Sigmoid colon (tissue), 7 donors: Measurements from ENCODE around the gene CATSPER1. TPM values are rescaled to one million over a fixed set of nuclear protein-coding genes. Genes with fewer than 3 reads are reported as not detected.
"Not testable (repeated sequence)": the region's sequence is repeated elsewhere in the genome, so short reads cannot be mapped to it uniquely, and the experiment has no call there.

ENCODE experiments used
- DNase-seq: peaks from one replicate; pipeline ENCODE4 v3.0.0-alpha.2; 2019
- H3K27ac ChIP-seq, 4 donors: fragments of 200-600 bp; sonication (generic); one replicate each; pipeline ENCODE4 v1.5.1; 2016 to 2019; ENCODE audit warnings: mild to moderate bottlenecking in 1 of 4
- H3K27me3 ChIP-seq, 3 donors: fragments of 200-600 bp; sonication (generic); one replicate each; pipeline ENCODE4 v1.5.1; 2019; ENCODE audit warnings: mild to moderate bottlenecking in 1 of 3
- H3K36me3 ChIP-seq, 4 donors: fragments of 200-600 bp; sonication (generic); one replicate each; pipeline ENCODE4 v1.5.1; 2016 to 2019
- H3K4me1 ChIP-seq, 4 donors: fragments of 200-600 bp; sonication (generic); one replicate each; pipeline ENCODE4 v1.5.1; 2017 to 2019
- H3K4me3 ChIP-seq, 4 donors: fragments of 200-600 bp; sonication (generic); one replicate each; pipeline ENCODE4 v1.5.1; 2017 to 2019; ENCODE audit warnings: mild to moderate bottlenecking in 2 of 4, moderate library complexity in 1 of 4
- H3K9me3 ChIP-seq, 4 donors: fragments of 200-600 bp in 3 of 4; sonication (generic) in 3 of 4; one replicate each; pipeline versions ENCODE4 v1.5.1 to v1.6.1; 2013 to 2019
- EP300 ChIP-seq, 4 donors: sonication (generic); formaldehyde crosslinking; IDR thresholded peaks; one replicate each; pipeline ENCODE4 v1.6.1; 2017; ENCODE audit warnings: antibody characterized with exemption in 4 of 4
- POLR2A ChIP-seq, 2 donors: fragments of 450-650 bp; IDR thresholded peaks; one replicate each; pipeline ENCODE4 v1.6.1; 2016; ENCODE audit warnings: antibody characterized with exemption in 2 of 2, mild to moderate bottlenecking in 2 of 2, moderate library complexity in 2 of 2
- POLR2AphosphoS5 ChIP-seq, 4 donors: sonication (generic); formaldehyde crosslinking; IDR thresholded peaks; one replicate each; pipeline ENCODE4 v1.6.1; 2017; ENCODE audit warnings: antibody characterized with exemption in 4 of 4
- WGBS, 2 donors: extraction: QIAGEN DNeasy Blood & Tissue Kit; methylation state at CpG; one replicate each; pipeline ENCODE4 v1.1.7; 2013; 5-methylcytosine and 5-hydroxymethylcytosine counted together
- intact Hi-C: fragments of 100-400 bp; cut with DNase I; formaldehyde crosslinking; loops from one replicate; pipeline ENCODE4 v1.15.1; 2023
- polyA plus RNA-seq, 3 donors: library from polyadenylated mRNA; stranded (reverse); fragments of 200-250 nt; gene quantifications; one replicate each; pipeline ENCODE4 v1.2.3, GENCODE V29; 2013
- total RNA-seq, 4 donors: library from RNA; depleted of rRNA; stranded (reverse); fragments of >200 nt; gene quantifications; one replicate each; pipeline ENCODE4 v1.1.0, GENCODE V29; 2016
- TF ChIP-seq, protein P1 (sequence below), 4 experiments: fragments of 450-650 bp in 3 of 4; fragments of 200-600 bp in 1 of 4; IDR thresholded peaks; one replicate each; pipeline ENCODE4 v1.5.1; 2016 to 2019; ENCODE audit warnings: antibody characterized with exemption in 4 of 4, mild to moderate bottlenecking in 3 of 4, moderate library complexity in 2 of 4
- donor health status: healthy with polysubstance abuse.
- donor health status: Bipolar disorder and iron deficiency.
- donor health status: healthy.

CATSPER1 gene
- total and polyA plus RNA-seq, 7 donors, result 0.06 TPM; not detected in 6

DNA sequence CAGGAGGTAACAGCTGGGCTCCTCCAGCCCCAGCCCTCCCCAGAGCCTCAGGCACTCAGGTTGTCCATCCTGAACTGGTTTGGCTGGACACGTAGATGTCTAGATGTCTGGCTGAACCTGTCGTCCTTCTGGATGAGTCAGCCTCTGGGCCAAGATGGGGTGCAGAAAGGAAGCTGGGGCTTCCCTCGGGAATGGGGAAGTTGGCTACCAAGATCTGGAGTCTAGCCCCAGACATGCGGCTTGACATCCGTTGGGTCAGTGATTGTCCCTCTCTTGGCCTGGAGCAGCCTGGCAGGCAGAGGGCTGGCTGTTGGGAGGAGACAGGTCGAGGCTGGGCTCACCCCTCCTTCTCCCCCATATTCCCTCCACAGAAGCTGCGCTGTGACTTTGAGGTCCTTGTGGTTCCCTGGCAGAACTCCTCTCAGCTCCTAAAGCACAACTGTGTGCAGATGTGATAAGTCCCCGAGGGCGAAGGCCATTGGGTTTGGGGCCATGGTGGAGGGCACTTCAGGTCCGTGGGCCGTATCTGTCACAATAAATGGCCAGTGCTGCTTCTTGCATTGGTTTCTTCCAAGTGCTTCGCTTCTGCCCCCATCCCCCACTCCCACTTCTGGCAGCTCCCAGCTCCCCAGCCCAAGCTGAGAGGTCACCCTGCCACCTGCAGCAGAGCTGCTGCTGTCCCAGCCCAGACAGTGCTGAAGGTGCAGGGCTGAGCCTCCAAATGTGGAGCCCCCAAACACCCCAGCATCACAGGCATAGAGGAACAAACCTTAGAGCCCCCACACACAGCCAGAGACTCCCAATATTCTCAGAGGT is 13.1 kb downstream of the CATSPER1 start:
- no peak for TF ChIP-seq POLR2AphosphoS5 (IDR thresholded peaks at IDR 0.05)
- TF ChIP-seq EP300 (IDR thresholded peaks at IDR 0.05), result no peak
- no peak for TF ChIP-seq POLR2A (IDR thresholded peaks at IDR 0.05)
- TF ChIP-seq, protein P1, sequence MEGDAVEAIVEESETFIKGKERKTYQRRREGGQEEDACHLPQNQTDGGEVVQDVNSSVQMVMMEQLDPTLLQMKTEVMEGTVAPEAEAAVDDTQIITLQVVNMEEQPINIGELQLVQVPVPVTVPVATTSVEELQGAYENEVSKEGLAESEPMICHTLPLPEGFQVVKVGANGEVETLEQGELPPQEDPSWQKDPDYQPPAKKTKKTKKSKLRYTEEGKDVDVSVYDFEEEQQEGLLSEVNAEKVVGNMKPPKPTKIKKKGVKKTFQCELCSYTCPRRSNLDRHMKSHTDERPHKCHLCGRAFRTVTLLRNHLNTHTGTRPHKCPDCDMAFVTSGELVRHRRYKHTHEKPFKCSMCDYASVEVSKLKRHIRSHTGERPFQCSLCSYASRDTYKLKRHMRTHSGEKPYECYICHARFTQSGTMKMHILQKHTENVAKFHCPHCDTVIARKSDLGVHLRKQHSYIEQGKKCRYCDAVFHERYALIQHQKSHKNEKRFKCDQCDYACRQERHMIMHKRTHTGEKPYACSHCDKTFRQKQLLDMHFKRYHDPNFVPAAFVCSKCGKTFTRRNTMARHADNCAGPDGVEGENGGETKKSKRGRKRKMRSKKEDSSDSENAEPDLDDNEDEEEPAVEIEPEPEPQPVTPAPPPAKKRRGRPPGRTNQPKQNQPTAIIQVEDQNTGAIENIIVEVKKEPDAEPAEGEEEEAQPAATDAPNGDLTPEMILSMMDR (IDR thresholded peaks at IDR 0.05), result no peak
- Histone ChIP-seq H3K4me1 (peaks cover 0 to 11% (median 8%) of the 10 kb centered on the region in 4 donors), H3K27ac (no peak overlapping the region), H3K4me3 (no peak overlapping the region), H3K36me3 (no peaks in the 10 kb centered on the region), H3K27me3 (peaks cover 15 to 29% (median 27%) of the 10 kb centered on the region in 3 donors), H3K9me3 (no peaks in the 10 kb centered on the region)
- no peak for DNase-seq
- intact Hi-C loops, result no loop called here
- 50 to 52% methylated on average over 12 of the region's 12 CpGs for WGBS, 2 donors

DNA sequence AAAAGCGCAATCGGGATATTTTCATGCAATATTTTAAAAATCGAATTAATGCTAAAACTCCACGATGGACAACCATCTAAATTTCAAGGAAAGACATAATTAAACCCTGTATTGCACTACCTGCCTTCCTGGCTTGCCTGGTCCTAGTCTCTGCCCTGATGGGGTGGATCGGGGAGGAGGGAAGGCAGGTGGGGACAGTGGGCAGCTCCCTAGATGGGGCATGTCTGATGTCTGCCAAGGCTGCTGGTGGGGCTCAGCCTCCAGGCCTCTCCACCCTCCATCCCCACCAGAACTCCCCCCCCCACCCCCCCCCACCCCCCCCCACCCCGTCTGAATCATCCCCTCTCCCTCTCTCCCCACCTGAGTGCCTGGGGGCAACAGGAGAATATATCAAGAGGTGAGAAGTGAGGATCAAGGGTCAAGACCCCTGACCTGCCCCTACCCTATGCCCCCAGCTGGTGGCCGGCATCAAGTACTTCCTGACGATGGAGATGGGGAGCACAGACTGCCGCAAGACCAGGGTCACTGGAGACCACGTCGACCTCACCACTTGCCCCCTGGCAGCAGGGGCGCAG is 13.8 kb downstream of the CATSPER1 start:
- Histone ChIP-seq H3K4me1 (peaks cover 0 to 11% (median 8%) of the 10 kb centered on the region in 4 donors), H3K4me3 (peak overlapping the region in 1 of 4 donors; percentile 7)

DNA sequence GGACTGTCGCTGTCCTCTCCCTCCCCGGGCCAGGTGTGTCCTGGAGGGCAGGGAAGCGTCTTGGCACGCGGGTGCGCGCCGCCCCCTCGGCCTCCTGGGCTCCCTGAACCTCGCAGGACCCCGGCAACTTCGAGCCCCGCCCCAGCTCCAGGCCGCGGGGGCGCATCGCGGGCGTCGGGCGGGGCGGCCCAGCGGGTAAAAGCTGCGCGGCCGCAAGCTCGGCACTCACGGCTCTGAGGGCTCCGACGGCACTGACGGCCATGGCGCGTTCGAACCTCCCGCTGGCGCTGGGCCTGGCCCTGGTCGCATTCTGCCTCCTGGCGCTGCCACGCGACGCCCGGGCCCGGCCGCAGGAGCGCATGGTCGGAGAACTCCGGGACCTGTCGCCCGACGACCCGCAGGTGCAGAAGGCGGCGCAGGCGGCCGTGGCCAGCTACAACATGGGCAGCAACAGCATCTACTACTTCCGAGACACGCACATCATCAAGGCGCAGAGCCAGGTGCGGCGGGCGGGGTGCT is 14.4 kb downstream of the CATSPER1 start, which contains the start of gene CST6:
Gene CST6 (plus strand): TSS at position 224 of the 519 bp plus-strand sequence. CDS start 37 bp downstream, at position 261.
- Histone ChIP-seq H3K9me3 (no peaks in the 10 kb centered on the region), H3K36me3 (no peaks in the 10 kb centered on the region), H3K4me3 (peak within 1 kb of the TSS in 3 of 4 donors; percentile 7 to 37 (median 28)), H3K4me1 (peaks cover 0 to 11% (median 8%) of the 10 kb centered on the region in 4 donors), H3K27me3 (peaks cover 15 to 29% (median 27%) of the 10 kb centered on the region in 3 donors), H3K27ac (no peak within 1 kb of the TSS)
- 3 to 7% methylated on average over 61 of the region's 61 CpGs for WGBS, 2 donors
- DNase-seq, result no peak
- intact Hi-C loops, result no loop called here
- TF ChIP-seq POLR2A (IDR thresholded peaks at IDR 0.05) (no peak), POLR2AphosphoS5 (IDR thresholded peaks at IDR 0.05) (no peak), EP300 (IDR thresholded peaks at IDR 0.05) (no peak)
- TF ChIP-seq, protein P1 (IDR thresholded peaks at IDR 0.05), result no peak

More for the DNA sequence above, 13.8 kb downstream of the CATSPER1 start:
- H3K9me3 ChIP-seq, result no peaks in the 10 kb centered on the region
- no peak for DNase-seq
- H3K27me3 ChIP-seq, result peaks cover 15 to 29% (median 27%) of the 10 kb centered on the region in 3 donors
- no peaks in the 10 kb centered on the region for H3K36me3 ChIP-seq
- intact Hi-C loops, result no loop called here
- H3K27ac ChIP-seq, result no peak overlapping the region
- TF ChIP-seq EP300 (IDR thresholded peaks at IDR 0.05), result no peak
- no peak for TF ChIP-seq POLR2A (IDR thresholded peaks at IDR 0.05)
- TF ChIP-seq, protein P1 (IDR thresholded peaks at IDR 0.05), result no peak
- TF ChIP-seq POLR2AphosphoS5 (IDR thresholded peaks at IDR 0.05), result no peak
- WGBS, 2 donors, result 50 to 63% methylated on average over 11 to 12 of the region's 12 CpGs

DNA sequence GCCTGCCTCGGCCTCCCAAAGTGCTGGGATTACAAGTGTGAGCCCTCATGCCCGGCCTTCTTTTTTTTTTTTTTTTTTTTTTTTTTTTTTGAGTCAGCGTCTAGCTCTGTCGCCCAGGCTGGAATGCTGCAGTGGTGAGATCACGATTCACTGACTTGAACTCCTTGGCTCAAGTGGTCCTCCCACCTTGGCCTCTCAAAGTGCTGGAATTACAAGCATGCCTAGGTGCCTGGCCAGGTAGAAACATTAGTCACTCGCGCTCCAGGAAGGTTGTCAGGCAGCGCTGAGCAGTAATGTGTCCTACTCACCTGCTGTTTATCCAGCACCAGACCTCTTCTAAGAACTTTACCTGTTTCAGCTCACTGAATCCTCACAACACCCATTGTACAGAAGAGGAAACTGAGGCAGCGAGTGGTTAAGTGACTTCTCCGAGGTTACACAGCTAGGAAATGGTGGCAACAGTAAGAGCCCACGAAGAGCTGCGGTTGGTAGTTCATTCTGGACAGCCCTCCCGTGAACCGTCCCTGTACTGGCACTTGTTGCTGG is 15.0 kb downstream of the CATSPER1 start:
- 40 to 52% methylated on average over 14 of the region's 14 CpGs for WGBS, 2 donors
- no peaks in the 10 kb centered on the region for H3K9me3 ChIP-seq

DNA sequence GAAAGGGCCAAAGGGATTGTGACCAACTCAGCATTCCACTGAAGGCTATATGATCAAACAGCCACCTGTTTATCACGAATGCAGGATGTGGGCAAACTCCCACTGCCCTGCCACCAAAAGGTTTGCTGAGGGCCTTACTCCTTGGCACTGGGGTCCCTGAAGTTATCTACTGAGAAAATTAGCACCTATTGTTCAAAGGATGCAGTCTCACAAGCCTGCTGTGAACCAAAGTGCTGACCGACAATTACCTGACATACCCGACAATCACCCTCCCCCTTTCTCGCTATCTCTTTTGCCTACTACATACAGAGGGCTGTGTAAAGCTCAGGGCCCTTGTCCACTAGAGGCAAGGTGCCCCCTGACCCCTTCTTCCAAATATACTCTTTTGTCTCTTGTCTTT is 16.2 kb downstream of the CATSPER1 start:
- intact Hi-C loops, H3K36me3 ChIP-seq, DNase-seq, H3K27ac ChIP-seq, H3K4me3 ChIP-seq, H3K9me3 ChIP-seq: not testable (repeated sequence)
- 64 to 80% methylated on average over 4 of the region's 4 CpGs for WGBS, 2 donors
- Histone ChIP-seq H3K27me3 (peaks cover 15 to 29% (median 27%) of the 10 kb centered on the region in 3 donors), H3K4me1 (peaks cover 0 to 11% (median 8%) of the 10 kb centered on the region in 4 donors)

More for the DNA sequence above, 15.0 kb downstream of the CATSPER1 start:
- H3K36me3 ChIP-seq, result no peaks in the 10 kb centered on the region
- peak overlapping the region in 1 of 4 donors; percentile 37 for H3K4me3 ChIP-seq
- H3K27me3 ChIP-seq, result peaks cover 15 to 29% (median 27%) of the 10 kb centered on the region in 3 donors
- no peak for DNase-seq
- H3K4me1 ChIP-seq, result peaks cover 0 to 11% (median 8%) of the 10 kb centered on the region in 4 donors
- H3K27ac ChIP-seq, result no peak overlapping the region
- intact Hi-C loops, result no loop called here
- TF ChIP-seq, protein P1 (IDR thresholded peaks at IDR 0.05), result no peak
- no peak for TF ChIP-seq EP300 (IDR thresholded peaks at IDR 0.05)
- no peak for TF ChIP-seq POLR2A (IDR thresholded peaks at IDR 0.05)
- TF ChIP-seq POLR2AphosphoS5 (IDR thresholded peaks at IDR 0.05), result no peak
